SK-N-SH (cell line): Measurements from ENCODE around the gene ZDHHC18. TPM values are rescaled to one million over a fixed set of nuclear protein-coding genes. Genes with fewer than 3 reads are reported as not detected.
"Not testable (repeated sequence)": the region's sequence is repeated elsewhere in the genome, so short reads cannot be mapped to it uniquely, and the experiment has no call there.

Source experiments
- CTCF ChIA-PET: fragments of 300-600, 350-600 bp; formaldehyde crosslinking; extraction: SDS; loops from one replicate; lab custom pipeline; 2021; lab: Yijun Ruan, JAX
- POLR2A ChIA-PET: fragments of 350-600 bp; sonication (Branson Sonifier 250); formaldehyde crosslinking; extraction: SDS; loops from one replicate; lab custom pipeline; 2020; ENCODE audit warnings: antibody characterized with exemption, inconsistent platforms; lab: Yijun Ruan, JAX
- DNase-seq: peaks from one replicate; pipeline ENCODE4 v3.0.0; 2012
- H2AFZ ChIP-seq: fragments of 200-600 bp; sonication (generic); 2 replicates; pipeline ENCODE4 v1.8.1; 2016; ENCODE audit warnings: antibody characterized with exemption, mild to moderate bottlenecking, low read depth
- H3F3A ChIP-seq: fragments of 200-600 bp; sonication (generic); replicated peaks from 2 replicates; pipeline ENCODE3; 2016; ENCODE audit warnings: antibody characterized with exemption, mild to moderate bottlenecking; ENCODE audit not compliant: insufficient read depth
- H3K27ac ChIP-seq, 2 experiments: fragments of 200-500 bp in 1 of 2; fragments of 200-600 bp in 1 of 2; sonication (Bioruptor generic) in 1 of 2; sonication (generic), shearing (Covaris generic) in 1 of 2; 2 replicates each; pipeline versions ENCODE4 v1.5.1 to v1.6.1; 2014 to 2016; ENCODE audit warnings: low read depth in 2 of 2, inconsistent platforms in 1 of 2, low read length in 1 of 2, mild to moderate bottlenecking in 1 of 2, mixed read lengths in 1 of 2
- H3K27me3 ChIP-seq: fragments of 200-600 bp; sonication (generic), shearing (Covaris generic); 2 replicates; pipeline ENCODE4 v1.6.1; 2016; ENCODE audit warnings: mixed run types; ENCODE audit not compliant: insufficient read depth
- H3K36me3 ChIP-seq, 2 experiments: fragments of 200-500 bp in 1 of 2; fragments of 200-600 bp in 1 of 2; sonication (Bioruptor generic) in 1 of 2; sonication (generic) in 1 of 2; replicated peaks in 1 of 2; 2 replicates each; pipeline versions ENCODE3 to v1.5.1; 2014 to 2016; ENCODE audit warnings: low read length in 1 of 2, mild to moderate bottlenecking in 1 of 2; ENCODE audit not compliant: insufficient read depth in 2 of 2, control insufficient read depth in 1 of 2
- H3K4me1 ChIP-seq, 2 experiments: fragments of 200-500 bp in 1 of 2; fragments of 200-600 bp in 1 of 2; sonication (Bioruptor generic) in 1 of 2; sonication (generic), shearing (Covaris generic) in 1 of 2; 2 replicates each; pipeline versions ENCODE4 v1.5.1 to v1.6.1; 2014 to 2016; ENCODE audit warnings: low read depth in 1 of 2, low read length in 1 of 2, mixed run types in 1 of 2; ENCODE audit not compliant: insufficient read depth in 2 of 2, control insufficient read depth in 1 of 2
- H3K4me2 ChIP-seq: fragments of 200-600 bp; sonication (generic), shearing (Covaris generic); 2 replicates; pipeline ENCODE4 v1.6.1; 2017; ENCODE audit warnings: mixed run types
- H3K4me3 ChIP-seq, 2 experiments: fragments of 200-500 bp in 1 of 2; fragments of 200-600 bp in 1 of 2; sonication (Bioruptor generic) in 1 of 2; sonication (generic), shearing (Covaris generic) in 1 of 2; 2 replicates each; pipeline versions ENCODE4 v1.5.1 to v1.8.1; 2014 to 2016; ENCODE audit warnings: low read depth in 2 of 2, inconsistent platforms in 1 of 2, low read length in 1 of 2, mild to moderate bottlenecking in 1 of 2, mixed read lengths in 1 of 2, moderate library complexity in 1 of 2
- H3K79me2 ChIP-seq: fragments of 200-600 bp; sonication (generic); 2 replicates; pipeline ENCODE4 v1.8.1; 2017; ENCODE audit warnings: mild to moderate bottlenecking; ENCODE audit not compliant: insufficient read depth
- H3K9ac ChIP-seq: fragments of 200-600 bp; sonication (generic); 2 replicates; pipeline ENCODE4 v1.6.1; 2017; ENCODE audit warnings: mixed run types
- H3K9me2 ChIP-seq: fragments of 200-600 bp; sonication (generic); 2 replicates; pipeline ENCODE4 v1.6.1; 2017; ENCODE audit warnings: mixed run types
- H3K9me3 ChIP-seq: fragments of 200-600 bp; sonication (generic); 2 replicates; pipeline ENCODE4 v1.6.1; 2017; ENCODE audit warnings: mixed run types, mild to moderate bottlenecking, moderate library complexity
- H4K20me1 ChIP-seq: fragments of 200-600 bp; sonication (generic); 2 replicates; pipeline ENCODE4 v1.6.1; 2017; ENCODE audit warnings: mild to moderate bottlenecking, mixed run types; ENCODE audit not compliant: insufficient read depth
- CTCF ChIP-seq: fragments of 200-600 bp; sonication (generic); IDR thresholded peaks from 2 replicates; pipeline ENCODE4 v1.6.1; 2017; ENCODE audit warnings: antibody characterized with exemption, mild to moderate bottlenecking, moderate library complexity
- ELF1 ChIP-seq: IDR thresholded peaks from 2 replicates; pipeline ENCODE4 v1.4.0; 2012
- FOSL2 ChIP-seq: IDR thresholded peaks from 2 replicates; pipeline ENCODE4 v1.4.0; 2012; ENCODE audit warnings: low read depth, mild to moderate bottlenecking, moderate library complexity, borderline replicate concordance
- FOXJ3 ChIP-seq: sonication (generic); formaldehyde crosslinking; IDR thresholded peaks from 2 replicates; pipeline ENCODE4 v1.5.1; 2020; ENCODE audit warnings: mild to moderate bottlenecking, missing genetic modification reagents
- GABPA ChIP-seq: IDR thresholded peaks from 2 replicates; pipeline ENCODE4 v1.4.0; 2012; ENCODE audit warnings: low read depth, mild to moderate bottlenecking
- JUND ChIP-seq: IDR thresholded peaks from 2 replicates; pipeline ENCODE4 v1.4.0; 2012
- MXI1 ChIP-seq: IDR thresholded peaks from 2 replicates; pipeline ENCODE4 v1.6.1; 2012; ENCODE audit warnings: mild to moderate bottlenecking, low read depth, low read length, improper control_type of control experiment
- RAD21 ChIP-seq: IDR thresholded peaks from 2 replicates; pipeline ENCODE4 v1.6.1; 2012; ENCODE audit warnings: mild to moderate bottlenecking, low read length
- SIN3A ChIP-seq: IDR thresholded peaks from 2 replicates; pipeline ENCODE4 v1.6.1; 2012; ENCODE audit warnings: low read depth, mild to moderate bottlenecking, low read length, moderate library complexity, borderline replicate concordance
- SMC3 ChIP-seq: IDR thresholded peaks from 2 replicates; pipeline ENCODE4 v1.6.1; 2012; ENCODE audit warnings: low read depth, low read length, improper control_type of control experiment
- TCF12 ChIP-seq: IDR thresholded peaks from 2 replicates; pipeline ENCODE4 v1.4.0; 2012
- TEAD4 ChIP-seq: IDR thresholded peaks from 2 replicates; pipeline ENCODE4 v1.4.0; 2012; ENCODE audit warnings: mild to moderate bottlenecking, borderline replicate concordance; ENCODE audit not compliant: insufficient read depth
- ZBTB33 ChIP-seq: IDR thresholded peaks from 2 replicates; pipeline ENCODE4 v1.4.0; 2012; ENCODE audit warnings: low read depth, borderline replicate concordance
- WGBS: methylation state at CpG from one replicate; pipeline ENCODE4 v1.1.6; 2017; ENCODE audit warnings: low lambda C conversion rate; 5-methylcytosine and 5-hydroxymethylcytosine counted together
- polyA plus RNA-seq, 3 experiments: library from polyadenylated mRNA; depleted of rRNA; stranded (reverse); fragments of >200 nt; gene quantifications; 2 replicates each; pipeline ENCODE4 v1.2.3, GENCODE V29; 2012
- TF ChIP-seq, protein P1 (sequence below): fragments of 150-350 bp; IDR thresholded peaks from 2 replicates; pipeline ENCODE4 v1.6.1; 2017; ENCODE audit warnings: antibody characterized with exemption, low read length, low read depth, borderline replicate concordance

ZDHHC18 gene
- polyA plus RNA-seq, 1 of the 3 experiments (the other 2 are of a cell fraction), result 33.0 TPM

GRCh38 chr1:26874896-26875295 is 48.4 kb downstream of the ZDHHC18 start (continued):
- TF ChIP-seq RAD21 (no peak), FOSL2 (no peak), TCF12 (no peak), SMC3 (no peak)

DNA sequence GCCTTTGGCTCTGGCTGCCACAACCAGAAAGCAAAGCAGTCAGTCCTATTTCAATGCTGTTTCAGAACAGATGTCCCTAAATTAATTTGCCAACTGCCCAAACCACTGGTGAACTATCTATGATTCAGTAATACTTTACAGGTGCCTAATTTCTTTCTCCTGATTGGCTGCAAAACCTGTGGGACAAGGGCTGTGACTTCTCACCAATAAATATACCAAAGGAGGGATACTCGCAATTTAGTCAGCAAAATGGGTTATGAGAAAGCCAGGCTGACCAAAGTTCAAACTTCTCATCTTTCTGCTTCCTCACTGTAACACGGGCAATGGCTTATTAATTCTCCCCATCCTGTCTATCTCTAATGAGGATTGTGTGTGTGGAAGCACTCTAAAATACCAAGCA is 50.8 kb downstream of the ZDHHC18 start:
- H4K20me1 ChIP-seq, result no peaks in the 10 kb centered on the region
- TF ChIP-seq TEAD4, result no peak
- TF ChIP-seq, protein P1, sequence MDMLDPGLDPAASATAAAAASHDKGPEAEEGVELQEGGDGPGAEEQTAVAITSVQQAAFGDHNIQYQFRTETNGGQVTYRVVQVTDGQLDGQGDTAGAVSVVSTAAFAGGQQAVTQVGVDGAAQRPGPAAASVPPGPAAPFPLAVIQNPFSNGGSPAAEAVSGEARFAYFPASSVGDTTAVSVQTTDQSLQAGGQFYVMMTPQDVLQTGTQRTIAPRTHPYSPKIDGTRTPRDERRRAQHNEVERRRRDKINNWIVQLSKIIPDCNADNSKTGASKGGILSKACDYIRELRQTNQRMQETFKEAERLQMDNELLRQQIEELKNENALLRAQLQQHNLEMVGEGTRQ, result no peak
- TF ChIP-seq SMC3, result no peak
- TF ChIP-seq GABPA, result no peak
- TF ChIP-seq SIN3A, result no peak
- TF ChIP-seq FOSL2, result no peak
- no peak for TF ChIP-seq ELF1
- TF ChIP-seq JUND, result no peak
- no peak for TF ChIP-seq FOXJ3 (CRISPR knock-in tag)
- H3K9me3 ChIP-seq, result no peaks in the 10 kb centered on the region
- POLR2A ChIA-PET, result interaction anchor here (0.5 to 0.9 kb wide), 2 partner anchors 13 to 1770 kb away, joined by 3 to 4 read pairs; partner anchors contain the start of gene GPN2
- CTCF ChIA-PET, result interaction anchor here (0.9 to 2.7 kb wide), 10 partner anchors 9 to 274 kb away, joined by 3 to 12 read pairs (median 5); partner anchors contain the start of gene SFN
- no peak overlapping the region for H2AFZ ChIP-seq
- no peaks in the 10 kb centered on the region for H3K27me3 ChIP-seq
- no peak for DNase-seq
- H3K9me2 ChIP-seq, result no peaks in the 10 kb centered on the region
- peaks cover 18% of the 10 kb centered on the region for H3F3A ChIP-seq
- no peak overlapping the region; a peak in 1 of 4 replicates for H3K27ac ChIP-seq
- H3K4me2 ChIP-seq, result no peak overlapping the region
- peaks cover 28 to 38% of the 10 kb centered on the region in 2 experiments for H3K36me3 ChIP-seq
- no peak overlapping the region for H3K4me3 ChIP-seq
- peaks cover 4% of the 10 kb centered on the region for H3K79me2 ChIP-seq
- 57% methylated on average over 2 of the region's 2 CpGs for WGBS
- no peak overlapping the region for H3K9ac ChIP-seq
- peaks cover 0 to 6% of the 10 kb centered on the region in 2 experiments; a peak in 1 of 4 replicates for H3K4me1 ChIP-seq

- TF ChIP-seq CTCF (no peak), ZBTB33 (no peak), ELF1 (no peak), MXI1 (no peak), RAD21 (no peak)
- H3K36me3 ChIP-seq, result peaks cover 47 to 56% of the 10 kb centered on the region in 2 experiments
- ChIA-PET CTCF (interaction anchor here (0.7 to 2.5 kb wide), 7 partner anchors 9 to 278 kb away, joined by 3 to 14 read pairs (median 4); no protein-coding TSS in a partner anchor), POLR2A (no interaction called here)
- no peak overlapping the region for H3K9ac ChIP-seq
- H3K27ac ChIP-seq, result no peak overlapping the region
- H3K9me3 ChIP-seq, result no peaks in the 10 kb centered on the region
- H2AFZ ChIP-seq, result no peak overlapping the region
- peaks cover 0 to 6% of the 10 kb centered on the region in 2 experiments; a peak in 1 of 4 replicates for H3K4me1 ChIP-seq
- DNase-seq, result no peak
- H3K9me2 ChIP-seq, result no peaks in the 10 kb centered on the region
- no peak overlapping the region for H3K4me3 ChIP-seq
- WGBS, result 97% methylated on average over 3 of the region's 4 CpGs
- no peak overlapping the region for H3K4me2 ChIP-seq
- no peaks in the 10 kb centered on the region for H4K20me1 ChIP-seq
- peaks cover 18% of the 10 kb centered on the region for H3F3A ChIP-seq
- H3K79me2 ChIP-seq, result peaks cover 4% of the 10 kb centered on the region
- H3K27me3 ChIP-seq, result no peaks in the 10 kb centered on the region
Observed at GRCh38 chr1:26879793-26880192, 53.3 kb downstream of the ZDHHC18 start.

- H3K27me3 ChIP-seq, POLR2A ChIA-PET, DNase-seq, H3K9me2 ChIP-seq, H2AFZ ChIP-seq, H3K27ac ChIP-seq, H3K9me3 ChIP-seq, H3K9ac ChIP-seq, H3K4me1 ChIP-seq, H4K20me1 ChIP-seq, H3K4me2 ChIP-seq, H3K4me3 ChIP-seq: not testable (repeated sequence)
- peaks cover 18% of the 10 kb centered on the region for H3F3A ChIP-seq
- peaks cover 14% of the 10 kb centered on the region for H3K79me2 ChIP-seq
- CTCF ChIA-PET, result interaction anchor here (0.8 to 1.5 kb wide), 3 partner anchors 17 to 93 kb away, joined by 3 to 4 read pairs (median 3); no protein-coding TSS in a partner anchor
- H3K36me3 ChIP-seq, result peaks cover 53 to 61% of the 10 kb centered on the region in 2 experiments
- WGBS, result 84% methylated on average over 6 of the region's 6 CpGs
Observed at GRCh38 chr1:26881611-26882010, 55.1 kb downstream of the ZDHHC18 start.
